NCI-H128 (cell line): ENCODE results near the gene MRM2.

Experiments used
- DNase-seq: peaks from one replicate; lab custom pipeline; 2025; ENCODE audit not compliant: unreplicated experiment; lab: John Stamatoyannopoulos, UW

The MRM2 gene

DNA sequence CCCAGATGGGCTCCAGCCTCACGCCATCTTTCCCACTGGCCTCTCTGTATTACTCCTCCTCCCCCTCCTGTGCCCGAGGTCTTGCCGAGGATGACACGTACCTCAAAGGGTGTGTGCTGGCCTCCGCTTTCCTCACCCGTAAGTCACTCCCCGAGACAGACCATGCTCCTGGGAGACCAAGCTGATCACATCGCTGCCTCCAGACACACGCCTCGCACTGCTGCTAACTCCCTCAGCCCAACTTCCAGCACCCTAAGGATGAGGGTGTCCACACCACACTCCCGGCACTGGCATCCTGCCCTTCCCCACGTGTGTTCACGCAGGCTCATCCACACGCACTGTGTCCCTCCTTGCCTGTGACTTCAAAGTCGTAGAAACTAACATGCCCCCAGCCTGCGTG is 33.3 kb downstream of the MRM2 start:
- no peak for DNase-seq

DNA sequence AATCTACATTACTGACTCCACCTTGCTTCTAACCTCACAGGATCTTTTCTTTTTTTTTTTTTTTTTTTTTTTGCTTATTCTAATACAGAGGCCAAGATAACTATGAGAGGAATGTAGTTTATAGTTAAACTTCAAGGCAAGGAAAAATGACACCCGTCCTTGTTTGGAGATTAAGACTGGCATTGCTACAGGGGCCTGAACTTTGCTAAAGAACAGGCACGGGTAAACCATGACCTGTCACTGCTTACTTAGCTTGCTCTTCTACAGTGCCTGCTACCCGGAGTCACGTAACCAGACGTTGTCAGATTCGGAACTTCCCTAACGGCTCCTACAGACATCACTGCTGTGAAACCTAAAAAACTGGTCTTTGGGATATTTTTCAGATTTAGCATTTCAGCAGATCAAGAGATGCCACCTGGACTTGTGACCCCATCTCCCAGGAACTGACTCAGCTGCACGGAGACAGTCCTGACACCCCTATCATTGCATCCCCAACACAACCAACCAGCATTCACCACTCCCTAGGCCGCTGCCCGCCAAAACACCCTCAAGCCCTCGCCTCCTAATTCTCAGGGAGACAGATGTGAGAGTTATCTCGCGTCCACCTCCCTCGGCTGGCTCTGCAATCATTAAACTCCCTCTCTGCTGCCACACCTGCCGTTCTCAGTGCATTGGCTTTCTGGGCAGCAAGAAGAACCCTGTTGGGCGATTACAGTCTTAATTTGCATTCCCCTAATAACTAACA is 36.8 kb downstream of the MRM2 start:
- no peak for DNase-seq

DNA sequence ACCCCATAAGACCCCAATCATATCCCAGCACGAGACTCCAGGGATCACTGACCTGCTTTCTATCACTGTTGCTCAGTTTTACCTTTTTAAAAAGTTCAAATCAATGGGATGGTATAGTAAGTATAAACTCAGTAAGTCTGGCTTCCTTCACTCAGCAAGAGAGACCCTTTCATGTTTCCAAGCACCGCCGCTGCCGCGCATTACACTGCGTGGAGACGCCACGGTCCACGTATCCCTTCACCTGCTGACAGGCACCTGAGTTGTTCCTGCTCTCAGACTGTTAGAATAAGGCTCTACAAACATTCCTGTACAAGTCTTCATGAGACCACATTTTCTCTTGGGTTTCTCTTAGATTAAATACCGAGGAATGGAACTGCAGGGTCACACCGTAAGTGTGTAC is 37.6 kb downstream of the MRM2 start:
- DNase-seq, result no peak

DNA sequence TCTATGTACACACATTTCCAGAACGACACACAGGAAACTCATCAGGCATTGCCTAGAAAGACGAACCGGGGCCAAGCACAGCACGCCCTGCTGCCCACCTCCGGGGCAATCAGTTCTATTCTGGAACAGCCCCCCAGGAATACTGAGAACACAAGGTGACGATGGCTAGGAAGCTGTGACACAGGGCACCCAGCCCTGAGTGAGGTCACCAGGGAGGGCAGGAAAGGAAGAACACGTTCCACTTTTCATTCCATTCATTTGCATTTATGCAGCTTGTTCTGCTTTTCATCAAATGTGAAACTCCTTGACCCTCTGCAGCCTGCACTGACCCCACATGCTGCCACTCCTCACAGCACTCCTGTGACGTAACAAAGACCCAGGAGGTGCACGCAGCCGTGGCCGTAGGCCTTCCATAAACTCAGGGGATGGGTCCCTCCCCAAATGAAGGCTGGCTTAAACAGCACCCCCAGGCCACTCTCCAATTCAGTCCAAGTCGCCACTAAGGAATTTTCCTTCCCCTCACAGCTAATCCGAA is 38.2 kb downstream of the MRM2 start:
- no peak for DNase-seq

DNA sequence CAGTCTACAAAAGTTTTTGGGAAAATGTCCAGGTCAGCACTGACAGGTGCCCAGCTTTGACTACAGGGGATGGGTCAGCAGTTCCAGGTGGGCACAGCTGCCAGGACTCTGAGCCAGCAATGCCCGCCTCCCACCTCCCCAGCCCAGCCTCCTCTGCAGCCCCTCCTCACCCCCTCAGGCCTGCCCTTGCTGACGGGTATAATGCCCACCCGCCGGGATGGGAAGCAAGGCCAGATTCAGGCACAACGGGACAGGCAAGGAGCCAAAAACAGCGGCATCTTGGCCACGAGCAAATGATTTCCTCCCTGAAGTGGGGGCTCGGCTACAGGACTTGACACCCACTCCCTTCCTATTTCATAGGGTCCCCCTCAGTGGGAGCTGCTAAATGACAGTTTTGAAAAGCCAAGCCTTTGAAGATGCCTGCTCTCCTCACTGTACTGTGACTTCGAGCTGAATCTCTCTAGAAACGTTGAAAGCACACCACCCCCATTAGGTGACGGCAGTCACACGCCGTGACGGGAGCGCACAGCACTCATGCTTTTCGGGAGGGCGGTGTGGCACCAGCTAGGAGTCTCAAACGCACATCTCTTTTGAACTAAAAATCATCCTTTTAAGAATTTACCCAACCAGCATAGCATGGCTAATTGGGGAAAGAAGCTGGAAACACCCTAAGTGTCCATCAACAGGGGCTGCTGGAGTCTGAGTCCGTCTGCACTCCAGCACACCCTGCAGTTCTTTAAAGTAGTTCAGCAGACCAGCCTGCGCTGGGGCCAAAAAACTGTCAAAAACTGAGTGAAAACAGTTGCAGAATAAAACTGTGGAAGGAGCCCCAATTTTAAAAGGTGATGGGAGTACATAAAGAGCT is 38.9 kb downstream of the MRM2 start:
- no peak for DNase-seq

DNA sequence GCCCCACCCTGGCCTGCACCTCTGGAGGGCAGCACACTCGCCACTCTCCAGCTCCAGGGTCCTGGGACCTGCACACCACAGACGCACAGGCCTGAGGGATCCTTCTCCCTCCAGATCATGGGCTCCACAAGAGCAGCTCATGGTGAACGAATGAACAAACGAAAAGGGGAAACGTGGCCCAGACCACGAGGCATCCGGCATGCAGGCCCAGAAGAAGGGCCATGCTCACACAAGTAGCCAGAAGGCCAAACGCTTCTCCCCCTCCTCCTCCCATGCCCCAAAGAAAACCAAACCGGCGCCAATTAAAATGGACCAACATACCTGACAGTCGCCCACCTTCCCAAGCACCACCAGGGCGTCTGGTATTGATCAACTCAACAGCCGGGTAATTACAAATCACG is 39.6 kb downstream of the MRM2 start:
- no peak for DNase-seq

DNA sequence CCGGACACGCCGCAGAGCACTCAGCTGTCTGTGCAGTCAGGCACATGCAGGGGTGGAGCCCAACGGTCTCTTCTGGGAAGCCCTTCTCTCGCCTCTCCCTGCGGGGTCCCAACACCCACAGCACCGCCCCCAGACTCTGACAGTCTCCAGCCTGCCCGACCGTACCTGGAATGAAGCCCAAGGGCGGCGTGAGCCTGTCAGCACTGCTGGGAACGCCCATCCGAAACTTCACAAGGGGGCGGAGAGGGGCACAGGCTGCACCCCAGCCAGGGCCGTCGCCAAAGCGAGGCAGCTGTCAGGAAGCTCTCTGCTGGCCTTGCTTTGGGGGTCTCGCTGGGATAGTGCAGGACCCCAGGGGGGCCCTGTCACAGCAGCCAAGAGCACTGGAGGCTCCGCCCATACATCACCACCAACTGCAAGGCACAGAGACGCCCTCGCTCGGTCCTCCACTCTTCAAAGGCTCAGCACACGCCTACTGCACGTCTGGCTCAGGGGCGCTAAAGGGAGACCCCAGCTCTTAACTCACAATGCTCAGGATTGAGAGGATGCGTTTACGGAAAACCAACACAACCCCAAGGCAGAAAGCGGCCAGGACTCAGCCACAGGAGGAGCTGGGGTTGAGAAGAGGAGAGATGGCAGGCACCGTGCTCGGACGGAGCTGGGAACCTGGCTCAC is 40.2 kb downstream of the MRM2 start:
- DNase-seq, result no peak

DNA sequence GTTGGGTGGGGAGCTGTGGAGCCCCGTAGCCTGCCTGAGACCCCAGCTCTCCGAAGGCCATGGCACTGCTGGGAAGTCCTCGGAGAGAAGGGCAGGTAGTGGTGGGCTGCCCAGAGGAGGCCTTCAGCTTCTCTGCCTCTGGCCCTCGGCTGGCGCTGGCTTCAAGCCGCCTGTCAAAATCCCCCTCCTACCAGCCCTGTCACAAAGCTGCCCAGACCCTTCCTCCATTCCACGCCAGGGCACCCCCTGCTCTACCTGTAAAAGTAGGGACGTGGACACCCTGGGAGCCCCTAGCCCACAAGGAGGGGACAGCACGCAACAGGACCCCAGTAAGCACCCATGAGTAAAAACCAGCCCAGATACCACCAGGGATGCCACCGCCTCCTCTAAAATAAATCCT is 40.9 kb downstream of the MRM2 start:
- no peak for DNase-seq

DNA sequence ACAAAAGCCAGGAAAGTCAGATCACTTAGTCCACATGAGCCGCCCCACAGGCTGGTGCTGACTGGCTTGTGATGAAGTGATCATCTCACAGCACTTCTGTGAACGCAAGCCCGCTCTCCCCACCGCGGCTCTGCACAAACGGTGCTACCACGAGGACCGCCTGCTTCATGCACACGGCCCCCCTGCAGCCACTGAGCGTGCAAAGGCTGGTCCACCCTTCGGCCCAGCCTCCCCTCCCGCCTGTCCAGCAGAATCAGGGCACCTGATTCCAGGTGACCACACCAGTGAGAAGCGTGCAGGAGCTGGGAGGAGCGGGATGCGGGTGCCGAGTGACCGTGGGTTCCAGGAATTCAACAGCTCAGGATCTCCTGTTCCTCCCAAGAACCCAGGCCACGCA is 41.4 kb downstream of the MRM2 start:
- DNase-seq, result no peak

DNA sequence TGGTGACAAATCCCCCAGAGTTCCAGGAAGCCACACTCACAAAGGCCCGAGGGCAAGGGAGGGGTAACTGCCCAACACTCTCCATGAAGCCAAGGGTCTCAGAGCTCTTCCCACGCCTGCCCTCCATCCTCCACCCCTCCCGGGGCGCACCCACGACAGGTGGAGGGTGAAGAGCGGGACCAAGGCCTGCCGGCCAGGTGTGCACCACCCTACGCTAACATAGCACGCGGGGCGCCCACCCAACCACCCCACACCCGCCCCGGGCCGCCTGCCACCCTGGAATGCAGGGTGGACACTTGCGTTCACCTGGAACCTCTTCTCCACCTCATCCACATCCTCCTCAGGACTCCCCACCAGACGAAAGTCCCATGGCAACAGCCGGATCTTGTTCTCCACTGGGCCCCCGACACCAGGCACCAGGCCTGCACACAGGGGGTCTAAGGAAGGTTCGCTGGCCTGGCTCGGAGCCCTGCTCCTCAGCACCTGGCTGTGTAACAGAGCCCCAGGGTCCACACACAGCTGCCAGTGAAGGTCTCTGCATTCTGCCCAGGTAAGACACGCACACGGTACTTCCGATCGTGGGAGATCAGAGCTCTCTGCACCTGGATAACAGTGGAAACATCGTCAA is 41.9 kb downstream of the MRM2 start:
- no peak for DNase-seq

DNA sequence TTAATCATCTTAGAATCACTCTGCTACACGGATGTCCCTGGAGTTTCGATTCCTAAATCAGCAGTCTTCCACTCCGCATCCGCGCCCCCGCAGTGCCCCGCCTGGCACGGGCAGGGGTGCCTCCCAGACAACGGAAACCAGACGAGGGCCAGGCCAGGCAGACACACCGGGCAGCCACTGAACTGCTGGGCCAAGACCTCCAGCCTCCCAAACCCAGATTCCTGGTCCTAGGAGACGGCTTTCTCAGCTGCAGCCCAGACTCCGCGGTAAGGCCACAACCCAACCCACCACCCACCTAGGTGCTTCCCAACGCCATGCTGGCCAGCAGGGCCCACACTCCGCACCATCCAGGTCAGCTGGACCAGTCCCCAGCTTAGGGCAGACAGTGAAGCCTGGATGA is 42.5 kb downstream of the MRM2 start:
- no peak for DNase-seq

DNA sequence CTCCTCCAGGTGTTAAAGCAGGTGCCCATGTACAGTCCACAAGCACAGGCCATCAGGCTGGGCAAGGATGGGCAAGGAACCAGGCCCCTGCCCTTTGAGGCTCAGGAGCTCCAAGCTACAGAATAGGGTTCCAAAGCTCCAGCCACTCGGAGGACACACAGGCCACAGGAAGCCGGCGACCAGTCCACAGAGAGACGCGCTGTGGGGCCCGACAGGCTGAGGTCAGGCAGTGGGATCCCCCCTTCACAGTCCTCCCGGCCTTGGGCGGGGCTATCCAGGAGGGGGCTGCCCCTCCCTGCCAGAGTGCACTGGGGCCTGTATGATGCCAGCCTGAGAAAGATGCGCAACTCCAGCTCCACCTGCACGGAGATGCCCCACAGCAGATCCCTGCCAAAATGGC is 43.2 kb downstream of the MRM2 start:
- no peak for DNase-seq

DNA sequence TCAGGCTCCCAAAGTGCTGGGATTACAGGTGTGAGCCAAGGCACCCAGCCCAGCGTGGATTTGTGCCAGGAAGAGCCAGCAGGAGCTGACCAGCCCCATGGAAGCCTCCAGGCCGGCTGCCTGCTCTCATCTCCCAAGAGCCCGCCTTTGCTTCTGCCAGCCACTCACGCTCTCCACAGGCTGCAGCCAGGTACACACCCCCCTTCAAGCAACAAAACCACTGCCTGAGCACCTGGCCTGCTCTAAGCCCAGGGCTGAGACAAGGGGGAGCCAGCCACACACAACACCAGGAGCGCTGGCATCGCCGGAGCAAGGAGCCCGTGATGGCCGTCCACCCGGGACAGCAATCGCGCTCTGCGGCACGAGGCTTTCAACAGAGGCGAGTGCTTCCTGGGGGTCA is 43.8 kb downstream of the MRM2 start:
- peak; percentile 50 for DNase-seq

DNA sequence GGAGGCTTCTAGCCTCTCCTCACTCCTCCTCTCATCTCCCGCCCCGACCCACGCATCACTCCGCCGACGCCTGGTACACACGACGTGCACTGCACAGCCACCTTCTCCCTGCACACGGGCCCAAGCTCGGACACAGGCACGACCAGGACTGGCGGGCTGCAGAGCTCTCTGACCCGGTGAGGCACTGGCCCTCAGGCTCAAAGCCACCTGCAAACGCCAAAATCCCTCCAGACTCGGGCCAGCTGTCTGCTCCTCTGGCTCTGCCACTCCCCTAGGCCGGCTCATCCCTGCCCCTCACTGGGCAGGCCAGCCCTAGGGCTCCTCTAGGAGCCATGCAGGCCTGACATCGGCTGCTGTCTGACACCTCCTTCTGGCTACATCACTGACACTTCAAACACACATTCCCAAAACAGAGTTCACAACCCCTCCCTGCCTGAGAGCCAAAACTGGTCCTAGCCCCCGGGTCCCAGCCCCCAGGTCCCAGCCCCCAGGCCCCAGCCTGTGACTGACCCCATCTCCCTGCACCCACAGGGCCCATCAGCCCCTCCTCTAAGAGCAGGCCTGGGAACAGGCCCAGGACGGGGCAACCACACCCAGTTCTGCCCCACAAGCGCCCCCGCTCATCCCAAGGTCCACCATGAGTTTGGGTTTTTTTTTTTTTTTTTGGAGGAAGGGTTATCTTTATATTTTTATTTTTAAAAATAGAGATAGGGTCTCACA is 44.4 kb downstream of the MRM2 start:
- DNase-seq, result no peak

DNA sequence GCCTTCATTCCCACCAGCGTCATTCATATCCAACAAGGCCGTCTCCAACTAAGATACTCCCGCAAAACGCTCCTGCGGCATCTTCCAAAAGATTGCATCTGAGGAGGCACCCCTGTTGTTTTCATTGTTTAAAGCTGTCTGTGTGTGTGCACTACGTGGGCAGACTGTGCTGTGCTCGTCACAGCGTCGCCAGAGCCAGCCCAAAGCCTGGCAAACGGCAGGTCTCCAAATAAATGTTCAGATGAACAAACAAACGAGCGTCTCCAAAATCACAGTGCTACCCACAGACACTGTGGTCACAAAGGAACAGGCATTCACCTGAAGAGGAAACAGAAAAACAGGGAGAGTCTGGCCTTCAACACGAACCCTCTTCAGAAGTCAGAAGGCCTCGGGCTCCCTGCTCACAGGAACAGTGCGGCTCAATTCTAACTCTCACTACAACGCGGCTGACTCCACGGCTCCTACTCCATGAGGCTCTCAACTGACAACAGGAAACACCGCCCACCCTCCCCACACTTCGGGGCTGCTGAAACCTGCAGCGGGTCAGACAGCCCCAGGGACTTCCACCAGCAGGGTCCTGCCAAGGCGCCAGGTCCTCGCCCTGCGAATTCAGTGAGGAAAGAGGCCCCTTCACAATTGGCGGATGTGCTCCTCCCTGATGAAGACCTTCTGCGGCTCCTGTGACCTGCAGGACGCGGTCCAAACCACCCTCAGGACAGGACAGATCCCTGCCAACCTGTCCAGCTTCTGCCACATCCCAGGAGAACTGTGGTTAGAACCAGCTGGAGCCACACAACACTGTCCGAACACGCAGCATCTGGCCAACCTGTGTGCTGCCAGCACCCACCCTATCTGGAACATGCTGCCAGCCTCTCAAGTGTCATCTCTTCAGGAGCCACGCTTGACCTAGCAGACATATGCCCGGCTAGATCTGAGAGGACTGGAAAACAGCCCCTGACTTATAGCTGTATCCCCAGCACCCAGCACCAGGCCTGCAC is 45.3 kb downstream of the MRM2 start:
- DNase-seq, result no peak

DNA sequence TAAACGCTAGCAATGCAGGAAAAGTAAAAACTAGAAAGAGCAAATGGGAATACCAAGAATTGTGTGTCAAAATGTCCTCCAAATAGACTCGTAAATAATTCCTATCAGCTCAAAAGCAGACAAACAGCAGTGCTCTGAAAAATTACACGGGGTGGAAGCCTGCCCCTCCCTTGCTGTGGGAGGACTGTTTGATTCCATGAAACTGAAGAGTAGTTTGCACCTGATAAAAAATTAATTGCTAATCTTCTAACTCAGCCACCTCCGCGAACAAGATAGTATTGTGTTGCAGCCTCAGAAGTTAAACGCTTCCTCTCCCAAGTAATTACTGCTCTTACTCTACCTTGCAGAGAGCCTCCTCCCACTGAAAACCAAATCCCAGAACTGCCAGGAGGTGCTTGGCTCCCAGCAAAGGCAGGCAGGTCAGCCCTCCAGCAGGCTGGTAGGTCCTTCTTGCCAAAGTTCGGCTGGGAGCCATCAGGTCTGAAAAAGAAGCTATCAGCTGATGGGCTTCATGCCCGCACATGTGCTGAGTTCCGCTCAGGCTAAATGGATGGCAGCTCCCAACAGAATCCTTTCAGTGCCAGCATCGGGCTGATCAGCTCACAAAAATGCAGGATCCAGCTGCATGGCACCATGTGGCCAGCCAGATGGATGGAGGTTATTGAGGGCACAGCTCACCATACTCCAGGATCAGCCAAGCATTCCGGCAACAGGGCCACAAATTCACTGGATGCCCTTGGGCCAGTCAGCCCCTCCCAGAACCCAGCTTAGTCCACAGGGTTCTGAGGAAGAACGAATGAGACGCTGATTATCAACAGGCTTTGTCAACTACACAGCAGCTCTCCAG is 46.4 kb downstream of the MRM2 start:
- no peak for DNase-seq

DNA sequence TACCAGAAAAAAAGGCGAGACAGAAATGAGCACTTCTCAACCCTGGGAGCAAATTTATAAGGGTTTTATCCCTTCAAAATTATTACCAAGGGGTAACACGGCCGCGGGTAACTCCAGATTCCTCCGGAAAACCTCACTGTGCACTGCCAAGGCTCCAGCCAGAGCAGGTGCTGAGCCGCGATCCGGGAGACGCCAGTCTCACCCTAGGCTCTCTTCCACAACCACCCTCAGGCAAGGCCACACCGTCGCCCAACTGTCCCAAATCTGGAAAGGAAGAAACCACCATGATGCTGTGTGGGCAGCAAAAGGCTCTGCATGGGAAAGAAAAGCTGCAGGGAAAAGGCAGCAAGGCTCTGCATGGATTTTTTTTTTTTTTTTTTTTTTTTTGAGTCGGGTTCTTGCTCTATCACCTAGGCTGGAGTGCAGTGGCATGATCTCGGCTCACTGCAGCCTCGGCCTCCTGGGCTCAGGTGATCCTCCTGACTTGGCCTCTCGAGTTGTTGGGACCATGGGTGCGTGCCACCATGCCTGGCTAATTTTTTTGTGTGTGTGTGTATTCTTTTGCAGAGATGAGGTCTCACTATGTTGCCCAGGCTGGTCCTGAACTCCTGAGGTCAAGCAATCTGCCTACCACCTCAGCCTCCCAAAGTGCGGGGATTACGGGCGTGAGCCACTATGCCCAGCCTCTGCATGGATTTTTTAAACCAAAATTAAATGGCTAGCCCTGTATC is 48.3 kb downstream of the MRM2 start:
- no peak for DNase-seq
